GM19467 (cell line): ENCODE data around the gene FUT8.
"Not testable (repeated sequence)": the region's sequence is repeated elsewhere in the genome, so short reads cannot be mapped to it uniquely, and the experiment has no call there.

ENCODE experiments used
- ATAC-seq: cut with Tn5 transposase; IDR thresholded peaks from one replicate; pipeline ENCODE4 v1.9.1; 2021; ENCODE audit warnings: mild to moderate bottlenecking, moderate library complexity; ENCODE audit not compliant: unreplicated experiment

Gene FUT8

DNA sequence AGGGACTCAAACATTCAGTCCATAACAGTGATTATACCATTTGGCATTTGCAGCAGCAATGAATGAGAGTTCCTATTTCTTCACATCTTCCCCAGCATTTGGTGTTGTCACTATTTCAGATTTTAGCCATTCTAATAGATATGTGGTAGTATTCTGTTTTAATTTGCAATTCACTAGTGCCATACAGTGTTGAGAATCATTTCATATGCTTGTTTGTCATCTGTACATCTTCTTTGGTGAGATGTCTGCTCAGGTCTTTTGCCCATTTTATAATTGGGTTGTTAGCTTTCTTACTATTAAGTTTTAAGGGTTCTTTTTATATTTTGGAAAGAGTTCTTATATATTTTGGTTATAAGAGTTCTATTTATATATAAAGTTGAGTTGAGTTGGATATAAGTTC lies 276.5 kb downstream of the FUT8 start:
- no peak for ATAC-seq

DNA sequence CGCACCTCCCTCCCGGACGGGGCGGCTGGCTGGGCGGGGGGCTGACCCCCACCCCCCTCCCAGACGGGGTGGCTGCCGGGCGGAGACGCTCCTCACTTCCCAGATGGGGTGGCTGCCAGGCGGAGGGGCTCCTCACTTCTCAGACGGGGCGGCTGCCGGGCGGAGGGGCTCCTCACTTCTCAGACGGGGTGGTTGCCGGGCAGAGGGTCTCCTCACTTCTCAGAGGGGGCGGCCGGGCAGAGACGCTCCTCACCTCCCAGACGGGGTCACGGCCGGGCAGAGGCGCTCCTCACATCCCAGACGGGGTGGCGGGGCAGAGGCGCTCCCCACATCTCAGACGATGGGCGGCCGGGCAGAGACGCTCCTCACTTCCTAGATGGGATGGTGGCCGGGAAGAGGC lies 280.0 kb downstream of the FUT8 start:
- ATAC-seq = not testable (repeated sequence)

GRCh38 chr14:65696801-65697200 lies 284.3 kb downstream of the FUT8 start:
- ATAC-seq = no peak

- no peak for ATAC-seq
Measured at GRCh38 chr14:65703521-65703920, 291.0 kb downstream of the FUT8 start.

DNA sequence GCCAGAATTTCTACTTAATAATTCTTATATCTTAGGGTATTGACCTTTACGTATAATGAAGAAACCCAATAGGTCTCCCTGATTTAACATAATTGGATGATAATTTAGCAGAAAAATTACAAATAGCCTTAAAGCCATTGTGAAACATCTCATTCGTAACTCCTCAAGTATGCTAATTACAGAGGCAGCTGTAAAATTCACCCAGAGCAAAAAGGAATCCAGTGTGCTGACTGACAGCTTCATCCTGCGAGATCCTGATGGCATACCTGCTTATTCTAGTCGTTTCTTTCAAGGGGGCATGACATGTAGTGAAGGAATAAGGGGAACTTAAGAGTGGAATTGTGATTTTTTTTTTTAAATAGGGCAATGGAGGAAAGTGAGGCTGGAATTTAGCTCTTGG lies 291.5 kb downstream of the FUT8 start:
- ATAC-seq = no peak

DNA sequence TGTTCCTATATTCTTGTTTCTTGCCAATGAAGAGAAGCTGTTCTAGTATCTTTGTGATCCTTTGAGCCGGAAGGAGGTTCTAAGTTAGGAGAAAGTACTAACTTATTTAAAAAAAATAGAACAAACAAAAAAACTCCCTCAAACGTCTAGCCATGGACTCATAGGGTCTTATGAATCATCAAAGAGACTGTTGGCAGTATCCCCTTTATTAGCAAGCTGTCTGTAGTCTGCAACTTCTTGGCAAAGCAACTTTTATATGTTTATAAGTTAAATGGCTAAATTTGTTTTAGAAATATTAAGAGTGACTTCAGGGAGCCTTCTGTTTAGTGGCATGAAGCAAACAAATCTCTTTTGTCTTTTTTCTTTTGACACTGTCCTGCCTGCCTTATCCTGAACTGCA lies 291.9 kb downstream of the FUT8 start:
- no peak for ATAC-seq

- ATAC-seq = no peak
Measured at GRCh38 chr14:65704850-65705249, 292.3 kb downstream of the FUT8 start.

DNA sequence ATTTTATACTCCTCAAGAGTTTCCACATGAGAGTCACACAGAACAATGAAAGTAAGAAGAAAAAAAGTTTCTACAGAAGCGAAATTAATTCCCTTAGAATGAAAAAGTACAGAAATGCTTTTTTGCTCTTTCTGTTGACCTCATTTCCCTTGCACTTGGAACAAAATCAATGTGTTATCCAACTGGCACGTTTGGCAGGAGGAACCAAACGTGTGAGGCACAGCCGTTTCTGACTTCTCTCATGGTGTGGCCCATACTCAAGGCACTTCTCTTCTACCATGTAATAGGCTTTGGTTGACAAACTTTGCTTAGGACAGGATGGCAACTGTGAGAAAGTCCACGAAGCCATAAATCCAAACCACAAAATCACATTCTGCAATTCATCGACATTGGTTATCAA lies 297.0 kb downstream of the FUT8 start:
- ATAC-seq = no peak

DNA sequence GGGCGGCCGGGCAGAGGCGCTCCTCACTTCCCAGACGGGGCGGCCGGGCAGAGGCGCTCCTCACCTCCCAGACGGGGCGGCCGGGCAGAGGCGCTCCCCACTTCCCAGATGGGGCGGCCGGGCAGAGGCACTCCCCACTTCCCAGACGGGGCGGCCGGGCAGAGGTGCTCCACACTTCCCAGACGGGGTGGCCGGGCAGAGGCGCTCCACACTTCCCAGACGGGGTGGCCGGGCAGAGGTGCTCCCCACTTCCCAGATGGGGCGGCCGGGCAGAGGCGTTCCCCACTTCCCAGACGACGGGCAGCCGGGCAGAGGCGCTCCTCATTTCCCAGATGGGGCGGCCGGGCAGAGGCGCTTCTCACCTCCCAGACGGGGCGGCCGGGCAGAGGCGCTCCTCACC lies 304.3 kb downstream of the FUT8 start:
- not testable (repeated sequence) for ATAC-seq

- ATAC-seq = not testable (repeated sequence)
Measured at GRCh38 chr14:65717384-65717915, 304.9 kb downstream of the FUT8 start.

DNA sequence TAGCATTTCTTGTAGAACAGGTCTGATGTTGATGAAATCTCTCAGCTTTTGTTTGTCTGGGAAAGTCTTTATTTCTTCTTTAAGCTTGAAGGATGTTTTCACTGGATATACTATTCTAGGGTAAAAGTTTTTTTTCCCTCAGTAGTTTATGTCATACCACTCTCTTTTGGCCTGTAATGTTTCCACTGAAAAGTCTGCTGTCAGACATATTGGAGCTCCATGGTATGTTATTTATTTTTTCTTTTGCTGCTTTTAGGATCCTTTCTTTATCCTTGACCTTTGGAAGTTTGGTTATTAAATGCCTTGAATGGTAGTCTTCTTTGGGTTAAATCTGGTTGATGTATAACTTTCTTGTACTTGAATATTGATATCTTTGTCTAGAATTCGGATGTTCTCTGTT lies 306.1 kb downstream of the FUT8 start:
- no peak for ATAC-seq

DNA sequence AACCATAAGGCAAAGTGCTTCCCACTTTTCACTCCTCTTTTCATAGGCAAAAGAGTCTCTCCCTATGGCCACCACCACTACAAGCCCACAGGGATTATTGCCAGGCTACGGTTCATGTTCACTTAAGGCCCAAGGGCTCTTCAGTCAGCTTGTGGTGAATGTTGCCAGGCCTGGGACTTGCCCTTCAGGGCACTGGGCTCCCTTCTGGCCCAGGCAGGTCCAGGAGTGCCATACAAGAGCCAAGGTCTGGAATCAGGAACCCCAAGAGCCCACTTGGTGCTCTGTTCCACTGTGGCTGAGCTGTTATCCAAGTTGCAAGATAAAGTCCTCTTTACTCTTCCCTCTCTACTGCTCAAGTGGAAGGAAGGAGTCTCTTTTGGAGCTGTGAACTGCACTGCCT lies 307.6 kb downstream of the FUT8 start:
- no peak for ATAC-seq

GRCh38 chr14:65720743-65721142 lies 308.2 kb downstream of the FUT8 start:
- no peak for ATAC-seq

GRCh38 chr14:65723348-65723747 lies 310.8 kb downstream of the FUT8 start:
- ATAC-seq = no peak

DNA sequence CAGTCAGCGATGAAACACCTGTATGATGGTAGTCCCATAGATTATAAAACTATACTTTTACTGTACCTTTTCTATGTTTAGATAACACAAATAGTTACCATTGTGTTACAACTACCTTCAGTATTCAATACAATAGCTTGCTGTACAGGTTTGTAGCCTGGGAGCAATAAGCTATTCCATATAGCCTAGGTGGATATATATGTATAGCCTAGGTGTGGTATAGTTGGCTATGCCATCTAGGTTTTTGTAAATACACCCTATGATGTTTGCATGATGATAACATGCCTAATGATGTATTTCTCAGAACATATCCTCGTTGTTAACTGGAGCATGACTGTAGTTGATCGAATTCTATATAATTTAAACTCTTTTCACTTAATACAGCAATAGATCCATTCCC lies 316.1 kb downstream of the FUT8 start:
- ATAC-seq = no peak

- no peak for ATAC-seq
Measured at GRCh38 chr14:65729566-65729965, 317.0 kb downstream of the FUT8 start.

- ATAC-seq = peak; percentile 97
Measured at GRCh38 chr14:65731933-65732506, 319.5 kb downstream of the FUT8 start.

GRCh38 chr14:65738339-65738738 lies 325.8 kb downstream of the FUT8 start:
- ATAC-seq = no peak

- ATAC-seq = no peak
Measured at GRCh38 chr14:65745396-65746190, 333.1 kb downstream of the FUT8 start.

DNA sequence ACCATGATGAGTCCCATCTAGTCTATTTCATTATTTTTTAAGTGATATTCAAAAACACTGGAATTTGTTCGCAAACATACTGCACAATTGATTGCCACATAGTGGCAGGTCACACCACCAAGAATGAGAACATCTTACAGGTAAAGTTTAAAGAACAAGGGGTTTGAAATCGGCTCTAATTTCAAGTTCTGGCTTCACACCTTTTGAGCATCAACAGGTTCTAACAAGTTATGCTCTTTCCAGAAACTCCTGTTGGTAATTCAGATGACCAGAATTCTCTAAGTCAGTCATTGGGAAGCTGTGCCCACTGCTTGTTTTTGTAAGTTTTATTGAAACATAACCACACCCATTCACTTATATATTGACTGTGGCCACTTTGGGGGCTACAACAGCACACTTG lies 336.3 kb downstream of the FUT8 start:
- ATAC-seq = no peak

- ATAC-seq = no peak
Measured at GRCh38 chr14:65749287-65749686, 336.8 kb downstream of the FUT8 start.

- ATAC-seq = no peak
Measured at GRCh38 chr14:65750906-65751305, 338.4 kb downstream of the FUT8 start.
